Thyroid gland (tissue), 4 donors: ENCODE data around the gene SLC25A21.

Source experiments
- POLR2A ChIP-seq, 2 donors: fragments of 450-650 bp; IDR thresholded peaks; one replicate each; pipeline ENCODE4 v1.6.1; 2017; ENCODE audit warnings: antibody characterized with exemption in 2 of 2, mild to moderate bottlenecking in 2 of 2, moderate library complexity in 1 of 2
- TF ChIP-seq, protein P1 (sequence below), 6 experiments: fragments of 200-600 bp in 3 of 6; fragments of 450-650 bp in 3 of 6; sonication (generic) in 3 of 6; IDR thresholded peaks; one replicate each; pipeline ENCODE4 v1.5.1; 2016 to 2019; ENCODE audit warnings: antibody characterized with exemption in 6 of 6, mild to moderate bottlenecking in 2 of 6, inconsistent platforms in 1 of 6, moderate library complexity in 1 of 6

DNA sequence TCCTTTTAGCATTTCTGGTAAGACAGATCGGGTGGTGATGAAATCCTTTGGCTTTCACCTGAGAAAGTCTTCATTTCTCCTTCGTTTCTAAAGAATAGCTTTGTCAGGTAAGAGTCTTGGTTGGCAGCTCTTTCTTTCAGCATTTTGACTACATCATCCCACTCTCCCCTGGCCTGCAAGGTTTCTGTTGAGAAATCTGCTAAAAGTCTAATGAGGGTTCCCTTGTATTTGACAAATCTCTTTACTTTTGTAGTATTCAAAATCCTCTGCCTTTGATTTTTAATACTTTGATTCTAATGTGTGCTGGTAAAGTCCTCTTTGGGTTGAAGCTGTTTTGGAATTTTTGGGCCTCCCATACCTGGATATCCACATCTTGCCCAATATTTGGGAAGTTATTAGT, 390.5 kb downstream of the SLC25A21 start:
- TF ChIP-seq, protein P1, sequence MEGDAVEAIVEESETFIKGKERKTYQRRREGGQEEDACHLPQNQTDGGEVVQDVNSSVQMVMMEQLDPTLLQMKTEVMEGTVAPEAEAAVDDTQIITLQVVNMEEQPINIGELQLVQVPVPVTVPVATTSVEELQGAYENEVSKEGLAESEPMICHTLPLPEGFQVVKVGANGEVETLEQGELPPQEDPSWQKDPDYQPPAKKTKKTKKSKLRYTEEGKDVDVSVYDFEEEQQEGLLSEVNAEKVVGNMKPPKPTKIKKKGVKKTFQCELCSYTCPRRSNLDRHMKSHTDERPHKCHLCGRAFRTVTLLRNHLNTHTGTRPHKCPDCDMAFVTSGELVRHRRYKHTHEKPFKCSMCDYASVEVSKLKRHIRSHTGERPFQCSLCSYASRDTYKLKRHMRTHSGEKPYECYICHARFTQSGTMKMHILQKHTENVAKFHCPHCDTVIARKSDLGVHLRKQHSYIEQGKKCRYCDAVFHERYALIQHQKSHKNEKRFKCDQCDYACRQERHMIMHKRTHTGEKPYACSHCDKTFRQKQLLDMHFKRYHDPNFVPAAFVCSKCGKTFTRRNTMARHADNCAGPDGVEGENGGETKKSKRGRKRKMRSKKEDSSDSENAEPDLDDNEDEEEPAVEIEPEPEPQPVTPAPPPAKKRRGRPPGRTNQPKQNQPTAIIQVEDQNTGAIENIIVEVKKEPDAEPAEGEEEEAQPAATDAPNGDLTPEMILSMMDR (IDR thresholded peaks at IDR 0.05): no peak
- TF ChIP-seq POLR2A (IDR thresholded peaks at IDR 0.05): no peak
